Neural cell (in vitro differentiated cells): Measurements from ENCODE around the gene DBH.

ENCODE experiments used
- CTCF ChIP-seq: fragments of 450-650 bp; IDR thresholded peaks from 2 replicates; pipeline ENCODE4 v1.5.1; 2014; ENCODE audit warnings: antibody characterized with exemption, mild to moderate bottlenecking, moderate library complexity; ENCODE audit not compliant: poor library complexity, severe bottlenecking
- EP300 ChIP-seq: fragments of 450-650 bp; conservative IDR thresholded peaks from 2 replicates; pipeline ENCODE4 v1.6.1; 2014; ENCODE audit warnings: antibody characterized with exemption, mild to moderate bottlenecking, moderate library complexity; ENCODE audit not compliant: poor library complexity, severe bottlenecking
- EZH2 ChIP-seq: fragments of 200-600, 300-800 bp; shearing (Covaris generic), sonication (generic); IDR thresholded peaks from 2 replicates; pipeline ENCODE4 v1.6.1; 2014; ENCODE audit warnings: antibody characterized with exemption, low read length, borderline replicate concordance, mild to moderate bottlenecking; ENCODE audit not compliant: insufficient read depth, poor library complexity, severe bottlenecking
- MXI1 ChIP-seq: fragments of 450-650 bp; conservative IDR thresholded peaks from 2 replicates; pipeline ENCODE4 v1.6.1; 2014; ENCODE audit warnings: antibody characterized with exemption, mild to moderate bottlenecking; ENCODE audit not compliant: poor library complexity, severe bottlenecking
- POLR2AphosphoS5 ChIP-seq: IDR thresholded peaks from 2 replicates; pipeline ENCODE4 v1.6.1; 2012
- RAD21 ChIP-seq: fragments of 450-650 bp; conservative IDR thresholded peaks from 2 replicates; pipeline ENCODE4 v1.6.1; 2014; ENCODE audit warnings: antibody characterized with exemption, mild to moderate bottlenecking, moderate library complexity
- REST ChIP-seq: IDR thresholded peaks from 2 replicates; pipeline ENCODE4 v1.6.1; 2012; ENCODE audit warnings: borderline replicate concordance
- SMC3 ChIP-seq: fragments of 450-650 bp; conservative IDR thresholded peaks from 2 replicates; pipeline ENCODE4 v1.6.1; 2014; ENCODE audit warnings: antibody characterized with exemption, mild to moderate bottlenecking, moderate library complexity; ENCODE audit not compliant: poor library complexity
- TAF1 ChIP-seq: IDR thresholded peaks from 2 replicates; pipeline ENCODE4 v1.6.1; 2012; ENCODE audit warnings: low read depth

- TF ChIP-seq CTCF: no peak
- no peak for TF ChIP-seq EP300
- TF ChIP-seq MXI1: no peak
- TF ChIP-seq RAD21: no peak
- TF ChIP-seq REST: no peak
- TF ChIP-seq POLR2AphosphoS5: no peak
- TF ChIP-seq EZH2: no peak
- TF ChIP-seq TAF1: no peak
- TF ChIP-seq SMC3: no peak
Measured at GRCh38 chr9:133605446-133605845, 30.7 kb upstream of the DBH start.
